GM23338 (cell line): ENCODE measurements around the gene CDH23. TPM values are rescaled to one million over a fixed set of nuclear protein-coding genes. Genes with fewer than 3 reads are reported as not detected.

Experiments used
- ATAC-seq: fragments of 200-7000 bp; cut with Tn5 transposase; 3 replicates; pipeline ENCODE4 v1.9.1; 2020
- DNase-seq: peaks from one replicate; pipeline ENCODE4 v3.0.0-alpha.2; 2015; ENCODE audit warnings: low spot score
- H2AFZ ChIP-seq: fragments of 200-600 bp; sonication (generic); 2 replicates; pipeline ENCODE4 v1.8.0; 2016; ENCODE audit warnings: antibody characterized with exemption, mild to moderate bottlenecking, moderate library complexity
- H3F3A ChIP-seq: fragments of 200-600 bp; sonication (generic); replicated peaks from 2 replicates; pipeline ENCODE4 v1.8.0; 2017; ENCODE audit warnings: antibody characterized with exemption, mixed run types, low read depth
- H3K27ac ChIP-seq: fragments of 200-600 bp; sonication (generic); 2 replicates; pipeline ENCODE4 v1.6.1; 2016; ENCODE audit warnings: low read depth
- H3K27me3 ChIP-seq: fragments of 200-600 bp; sonication (generic); 2 replicates; pipeline ENCODE4 v1.8.0; 2016; ENCODE audit warnings: mild to moderate bottlenecking, mixed run types, moderate library complexity; ENCODE audit not compliant: insufficient read depth
- H3K36me3 ChIP-seq: fragments of 200-600 bp; sonication (generic); 2 replicates; pipeline ENCODE4 v1.8.0; 2016; ENCODE audit warnings: mild to moderate bottlenecking; ENCODE audit not compliant: insufficient read depth
- H3K4me1 ChIP-seq: fragments of 200-600 bp; sonication (generic); 2 replicates; pipeline ENCODE4 v1.8.0; 2016; ENCODE audit warnings: mild to moderate bottlenecking, moderate library complexity; ENCODE audit not compliant: insufficient read depth
- H3K4me2 ChIP-seq: fragments of 200-600 bp; sonication (generic); 2 replicates; pipeline ENCODE4 v1.7.1; 2017; ENCODE audit warnings: mixed run types
- H3K4me3 ChIP-seq: fragments of 200-600 bp; sonication (generic); 2 replicates; pipeline ENCODE4 v1.6.1; 2016; ENCODE audit warnings: mixed run types
- H3K79me2 ChIP-seq: fragments of 200-600 bp; sonication (generic); replicated peaks from 2 replicates; pipeline ENCODE4 v1.8.0; 2017; ENCODE audit warnings: mild to moderate bottlenecking; ENCODE audit not compliant: insufficient read depth
- H3K9me2 ChIP-seq: fragments of 200-600 bp; sonication (generic); 2 replicates; pipeline ENCODE4 v1.8.0; 2017; ENCODE audit not compliant: insufficient read depth
- H4K20me1 ChIP-seq: fragments of 200-600 bp; sonication (generic); replicated peaks from 2 replicates; pipeline ENCODE4 v1.8.0; 2017; ENCODE audit warnings: mild to moderate bottlenecking; ENCODE audit not compliant: insufficient read depth
- H3K27ac Mint-ChIP-seq: 2 replicates; pipeline ENCODE4 v1.8.0; 2020; ENCODE audit warnings: inconsistent platforms, mild to moderate bottlenecking, moderate library complexity, mixed read lengths
- H3K27me3 Mint-ChIP-seq: 3 replicates; pipeline ENCODE4 v1.8.0; 2022; ENCODE audit warnings: low read depth, mild to moderate bottlenecking, moderate library complexity, mixed read lengths, inconsistent platforms; ENCODE audit not compliant: insufficient read depth, poor library complexity
- H3K36me3 Mint-ChIP-seq: 3 replicates; pipeline ENCODE4 v1.8.0; 2021; ENCODE audit warnings: low read depth, mild to moderate bottlenecking, inconsistent platforms, moderate library complexity, mixed read lengths
- H3K4me1 Mint-ChIP-seq: 3 replicates; pipeline ENCODE4 v1.8.0; 2020; ENCODE audit warnings: mild to moderate bottlenecking, inconsistent platforms, mixed read lengths
- H3K4me3 Mint-ChIP-seq: 3 replicates; pipeline ENCODE4 v1.8.0; 2021; ENCODE audit warnings: moderate library complexity, mild to moderate bottlenecking, inconsistent platforms, mixed read lengths
- H3K9me3 Mint-ChIP-seq: 3 replicates; pipeline ENCODE4 v1.8.0; 2020; ENCODE audit warnings: moderate library complexity, mild to moderate bottlenecking, inconsistent platforms, mixed read lengths
- CREB1 ChIP-seq: fragments of 250-450 bp; sonication (Bioruptor Pico); IDR thresholded peaks from 2 replicates; pipeline ENCODE4 v1.5.0; 2020; ENCODE audit warnings: low read depth, mild to moderate bottlenecking, moderate library complexity
- EZH2 ChIP-seq: fragments of 200-600 bp; sonication (generic); IDR thresholded peaks from one replicate; pipeline ENCODE4 v1.8.0; 2017; ENCODE audit warnings: antibody characterized with exemption, mild to moderate bottlenecking, low read depth; ENCODE audit not compliant: unreplicated experiment
- EZH2phosphoT487 ChIP-seq: fragments of 200-600 bp; sonication (generic); IDR thresholded peaks from one replicate; pipeline ENCODE4 v1.8.1; 2018; ENCODE audit warnings: antibody characterized with exemption; ENCODE audit not compliant: unreplicated experiment
- JUNB ChIP-seq: IDR thresholded peaks from one replicate; pipeline ENCODE4 v1.6.1; 2016; ENCODE audit warnings: antibody characterized with exemption; ENCODE audit not compliant: unreplicated experiment
- NANOG ChIP-seq: IDR thresholded peaks from 2 replicates; pipeline ENCODE4 v1.6.1; 2016; ENCODE audit warnings: antibody characterized with exemption, borderline replicate concordance
- POLR2AphosphoS5 ChIP-seq: IDR thresholded peaks from 2 replicates; pipeline ENCODE4 v1.6.1; 2016; ENCODE audit warnings: antibody characterized with exemption, low read depth
- ZNF114 ChIP-seq: fragments of 250-450 bp; sonication (Bioruptor Pico); IDR thresholded peaks from 2 replicates; pipeline ENCODE4 v1.5.0; 2020; ENCODE audit warnings: mild to moderate bottlenecking, moderate library complexity
- ZNF331 ChIP-seq: fragments of 250-450 bp; sonication (Bioruptor Pico); IDR thresholded peaks from 2 replicates; pipeline ENCODE4 v1.5.0; 2020; ENCODE audit warnings: low read depth, mild to moderate bottlenecking, moderate library complexity
- polyA plus RNA-seq: library from polyadenylated mRNA; unstranded; fragments of >200 nt; fragmentation: Nextera tagmentation; extraction: Ambion mirVana; gene quantifications from 2 replicates; pipeline ENCODE4 v1.2.1, GENCODE V29; 2016
- total RNA-seq: library from RNA; depleted of rRNA; stranded (reverse); fragments of >200 nt; shearing (Covaris generic); gene quantifications from 2 replicates; pipeline ENCODE4 v1.2.3, GENCODE V29; 2014
- TF ChIP-seq, protein P1 (sequence below): IDR thresholded peaks from one replicate; pipeline ENCODE4 v1.6.1; 2018; ENCODE audit warnings: antibody characterized with exemption; ENCODE audit not compliant: unreplicated experiment
- TF ChIP-seq, protein P2 (sequence below), 2 experiments: fragments of 200-600 bp in 1 of 2; sonication (generic) in 1 of 2; conservative IDR thresholded peaks; 2 replicates each; pipeline versions ENCODE4 v1.5.1 to v1.6.1; 2016 to 2017; ENCODE audit warnings: antibody characterized with exemption in 2 of 2, low read depth in 2 of 2, mild to moderate bottlenecking in 2 of 2, moderate library complexity in 1 of 2
- TF ChIP-seq, protein P3 (sequence below): fragments of 250-450 bp; sonication (Bioruptor Pico); IDR thresholded peaks from 2 replicates; pipeline ENCODE4 v1.5.0; 2020; ENCODE audit warnings: mild to moderate bottlenecking, moderate library complexity
- TF ChIP-seq, protein P4 (sequence below): IDR thresholded peaks from 2 replicates; pipeline ENCODE4 v1.6.1; 2016; ENCODE audit warnings: antibody characterized with exemption

The CDH23 gene
- total and polyA plus RNA-seq, 2 experiments from 2014 or later, result 0.95 to 4.3 TPM

DNA sequence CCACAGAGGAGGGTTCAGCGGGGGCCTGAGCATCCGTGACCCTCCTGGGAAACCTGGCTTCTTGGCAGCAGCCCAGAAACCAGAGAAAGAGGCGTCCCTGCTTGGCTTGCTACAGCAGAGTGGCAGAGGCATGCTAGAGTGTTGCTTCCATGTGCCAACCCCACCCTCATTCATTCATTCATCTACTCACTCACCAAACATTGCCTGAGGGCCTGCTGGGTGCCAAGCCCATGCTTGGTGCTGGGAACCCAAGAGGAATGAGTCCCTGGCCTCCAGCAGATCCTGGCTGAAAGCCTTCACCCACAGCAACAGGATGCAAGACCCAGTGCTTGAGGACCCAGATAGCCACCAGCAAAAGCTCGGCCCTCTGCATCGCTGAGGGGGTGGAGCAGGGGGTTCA lies 129.0 kb downstream of the CDH23 start:
- Histone ChIP-seq H3K9me2 (no peaks in the 10 kb centered on the region), H3K4me2 (no peak overlapping the region), H4K20me1 (no peaks in the 10 kb centered on the region), H3K36me3 (no peaks in the 10 kb centered on the region), H3K4me3 (no peak overlapping the region), H2AFZ (no peak overlapping the region), H3K27ac (no peak overlapping the region), H3K79me2 (no peaks in the 10 kb centered on the region), H3F3A (no peaks in the 10 kb centered on the region), H3K4me1 (peaks cover 12% of the 10 kb centered on the region; the same call in 1 of the 2 replicates), H3K27me3 (no peaks in the 10 kb centered on the region)
- Mint-ChIP-seq H3K27ac (no peak overlapping the region), H3K36me3 (no peaks in the 10 kb centered on the region), H3K4me3 (no peak overlapping the region), H3K9me3 (no peaks in the 10 kb centered on the region), H3K4me1 (peaks cover 38% of the 10 kb centered on the region), H3K27me3 (peaks cover 7% of the 10 kb centered on the region)
- TF ChIP-seq EZH2 (no peak), ZNF331 (no peak), POLR2AphosphoS5 (no peak), CREB1 (no peak), JUNB (no peak), EZH2phosphoT487 (no peak), ZNF114 (no peak), NANOG (no peak)
- TF ChIP-seq, protein P1, sequence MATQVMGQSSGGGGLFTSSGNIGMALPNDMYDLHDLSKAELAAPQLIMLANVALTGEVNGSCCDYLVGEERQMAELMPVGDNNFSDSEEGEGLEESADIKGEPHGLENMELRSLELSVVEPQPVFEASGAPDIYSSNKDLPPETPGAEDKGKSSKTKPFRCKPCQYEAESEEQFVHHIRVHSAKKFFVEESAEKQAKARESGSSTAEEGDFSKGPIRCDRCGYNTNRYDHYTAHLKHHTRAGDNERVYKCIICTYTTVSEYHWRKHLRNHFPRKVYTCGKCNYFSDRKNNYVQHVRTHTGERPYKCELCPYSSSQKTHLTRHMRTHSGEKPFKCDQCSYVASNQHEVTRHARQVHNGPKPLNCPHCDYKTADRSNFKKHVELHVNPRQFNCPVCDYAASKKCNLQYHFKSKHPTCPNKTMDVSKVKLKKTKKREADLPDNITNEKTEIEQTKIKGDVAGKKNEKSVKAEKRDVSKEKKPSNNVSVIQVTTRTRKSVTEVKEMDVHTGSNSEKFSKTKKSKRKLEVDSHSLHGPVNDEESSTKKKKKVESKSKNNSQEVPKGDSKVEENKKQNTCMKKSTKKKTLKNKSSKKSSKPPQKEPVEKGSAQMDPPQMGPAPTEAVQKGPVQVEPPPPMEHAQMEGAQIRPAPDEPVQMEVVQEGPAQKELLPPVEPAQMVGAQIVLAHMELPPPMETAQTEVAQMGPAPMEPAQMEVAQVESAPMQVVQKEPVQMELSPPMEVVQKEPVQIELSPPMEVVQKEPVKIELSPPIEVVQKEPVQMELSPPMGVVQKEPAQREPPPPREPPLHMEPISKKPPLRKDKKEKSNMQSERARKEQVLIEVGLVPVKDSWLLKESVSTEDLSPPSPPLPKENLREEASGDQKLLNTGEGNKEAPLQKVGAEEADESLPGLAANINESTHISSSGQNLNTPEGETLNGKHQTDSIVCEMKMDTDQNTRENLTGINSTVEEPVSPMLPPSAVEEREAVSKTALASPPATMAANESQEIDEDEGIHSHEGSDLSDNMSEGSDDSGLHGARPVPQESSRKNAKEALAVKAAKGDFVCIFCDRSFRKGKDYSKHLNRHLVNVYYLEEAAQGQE, result no peak
- TF ChIP-seq, protein P2, sequence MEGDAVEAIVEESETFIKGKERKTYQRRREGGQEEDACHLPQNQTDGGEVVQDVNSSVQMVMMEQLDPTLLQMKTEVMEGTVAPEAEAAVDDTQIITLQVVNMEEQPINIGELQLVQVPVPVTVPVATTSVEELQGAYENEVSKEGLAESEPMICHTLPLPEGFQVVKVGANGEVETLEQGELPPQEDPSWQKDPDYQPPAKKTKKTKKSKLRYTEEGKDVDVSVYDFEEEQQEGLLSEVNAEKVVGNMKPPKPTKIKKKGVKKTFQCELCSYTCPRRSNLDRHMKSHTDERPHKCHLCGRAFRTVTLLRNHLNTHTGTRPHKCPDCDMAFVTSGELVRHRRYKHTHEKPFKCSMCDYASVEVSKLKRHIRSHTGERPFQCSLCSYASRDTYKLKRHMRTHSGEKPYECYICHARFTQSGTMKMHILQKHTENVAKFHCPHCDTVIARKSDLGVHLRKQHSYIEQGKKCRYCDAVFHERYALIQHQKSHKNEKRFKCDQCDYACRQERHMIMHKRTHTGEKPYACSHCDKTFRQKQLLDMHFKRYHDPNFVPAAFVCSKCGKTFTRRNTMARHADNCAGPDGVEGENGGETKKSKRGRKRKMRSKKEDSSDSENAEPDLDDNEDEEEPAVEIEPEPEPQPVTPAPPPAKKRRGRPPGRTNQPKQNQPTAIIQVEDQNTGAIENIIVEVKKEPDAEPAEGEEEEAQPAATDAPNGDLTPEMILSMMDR (conservative IDR thresholded peaks at IDR 0.05; ENCODE audit: low read depth in 2 of 2), result no peak
- TF ChIP-seq, protein P3, sequence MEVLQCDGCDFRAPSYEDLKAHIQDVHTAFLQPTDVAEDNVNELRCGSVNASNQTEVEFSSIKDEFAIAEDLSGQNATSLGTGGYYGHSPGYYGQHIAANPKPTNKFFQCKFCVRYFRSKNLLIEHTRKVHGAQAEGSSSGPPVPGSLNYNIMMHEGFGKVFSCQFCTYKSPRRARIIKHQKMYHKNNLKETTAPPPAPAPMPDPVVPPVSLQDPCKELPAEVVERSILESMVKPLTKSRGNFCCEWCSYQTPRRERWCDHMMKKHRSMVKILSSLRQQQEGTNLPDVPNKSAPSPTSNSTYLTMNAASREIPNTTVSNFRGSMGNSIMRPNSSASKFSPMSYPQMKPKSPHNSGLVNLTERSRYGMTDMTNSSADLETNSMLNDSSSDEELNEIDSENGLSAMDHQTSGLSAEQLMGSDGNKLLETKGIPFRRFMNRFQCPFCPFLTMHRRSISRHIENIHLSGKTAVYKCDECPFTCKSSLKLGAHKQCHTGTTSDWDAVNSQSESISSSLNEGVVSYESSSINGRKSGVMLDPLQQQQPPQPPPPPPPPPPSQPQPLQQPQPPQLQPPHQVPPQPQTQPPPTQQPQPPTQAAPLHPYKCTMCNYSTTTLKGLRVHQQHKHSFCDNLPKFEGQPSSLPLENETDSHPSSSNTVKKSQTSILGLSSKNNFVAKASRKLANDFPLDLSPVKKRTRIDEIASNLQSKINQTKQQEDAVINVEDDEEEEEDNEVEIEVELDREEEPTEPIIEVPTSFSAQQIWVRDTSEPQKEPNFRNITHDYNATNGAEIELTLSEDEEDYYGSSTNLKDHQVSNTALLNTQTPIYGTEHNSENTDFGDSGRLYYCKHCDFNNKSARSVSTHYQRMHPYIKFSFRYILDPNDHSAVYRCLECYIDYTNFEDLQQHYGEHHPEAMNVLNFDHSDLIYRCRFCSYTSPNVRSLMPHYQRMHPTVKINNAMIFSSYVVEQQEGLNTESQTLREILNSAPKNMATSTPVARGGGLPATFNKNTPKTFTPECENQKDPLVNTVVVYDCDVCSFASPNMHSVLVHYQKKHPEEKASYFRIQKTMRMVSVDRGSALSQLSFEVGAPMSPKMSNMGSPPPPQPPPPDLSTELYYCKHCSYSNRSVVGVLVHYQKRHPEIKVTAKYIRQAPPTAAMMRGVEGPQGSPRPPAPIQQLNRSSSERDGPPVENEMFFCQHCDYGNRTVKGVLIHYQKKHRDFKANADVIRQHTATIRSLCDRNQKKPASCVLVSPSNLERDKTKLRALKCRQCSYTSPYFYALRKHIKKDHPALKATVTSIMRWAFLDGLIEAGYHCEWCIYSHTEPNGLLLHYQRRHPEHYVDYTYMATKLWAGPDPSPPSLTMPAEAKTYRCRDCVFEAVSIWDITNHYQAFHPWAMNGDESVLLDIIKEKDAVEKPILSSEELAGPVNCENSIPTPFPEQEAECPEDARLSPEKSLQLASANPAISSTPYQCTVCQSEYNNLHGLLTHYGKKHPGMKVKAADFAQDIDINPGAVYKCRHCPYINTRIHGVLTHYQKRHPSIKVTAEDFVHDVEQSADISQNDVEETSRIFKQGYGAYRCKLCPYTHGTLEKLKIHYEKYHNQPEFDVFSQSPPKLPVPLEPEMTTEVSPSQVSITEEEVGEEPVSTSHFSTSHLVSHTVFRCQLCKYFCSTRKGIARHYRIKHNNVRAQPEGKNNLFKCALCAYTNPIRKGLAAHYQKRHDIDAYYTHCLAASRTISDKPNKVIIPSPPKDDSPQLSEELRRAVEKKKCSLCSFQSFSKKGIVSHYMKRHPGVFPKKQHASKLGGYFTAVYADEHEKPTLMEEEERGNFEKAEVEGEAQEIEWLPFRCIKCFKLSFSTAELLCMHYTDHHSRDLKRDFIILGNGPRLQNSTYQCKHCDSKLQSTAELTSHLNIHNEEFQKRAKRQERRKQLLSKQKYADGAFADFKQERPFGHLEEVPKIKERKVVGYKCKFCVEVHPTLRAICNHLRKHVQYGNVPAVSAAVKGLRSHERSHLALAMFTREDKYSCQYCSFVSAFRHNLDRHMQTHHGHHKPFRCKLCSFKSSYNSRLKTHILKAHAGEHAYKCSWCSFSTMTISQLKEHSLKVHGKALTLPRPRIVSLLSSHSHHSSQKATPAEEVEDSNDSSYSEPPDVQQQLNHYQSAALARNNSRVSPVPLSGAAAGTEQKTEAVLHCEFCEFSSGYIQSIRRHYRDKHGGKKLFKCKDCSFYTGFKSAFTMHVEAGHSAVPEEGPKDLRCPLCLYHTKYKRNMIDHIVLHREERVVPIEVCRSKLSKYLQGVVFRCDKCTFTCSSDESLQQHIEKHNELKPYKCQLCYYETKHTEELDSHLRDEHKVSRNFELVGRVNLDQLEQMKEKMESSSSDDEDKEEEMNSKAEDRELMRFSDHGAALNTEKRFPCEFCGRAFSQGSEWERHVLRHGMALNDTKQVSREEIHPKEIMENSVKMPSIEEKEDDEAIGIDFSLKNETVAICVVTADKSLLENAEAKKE (CRISPR knock-in tag), result no peak
- TF ChIP-seq, protein P4, sequence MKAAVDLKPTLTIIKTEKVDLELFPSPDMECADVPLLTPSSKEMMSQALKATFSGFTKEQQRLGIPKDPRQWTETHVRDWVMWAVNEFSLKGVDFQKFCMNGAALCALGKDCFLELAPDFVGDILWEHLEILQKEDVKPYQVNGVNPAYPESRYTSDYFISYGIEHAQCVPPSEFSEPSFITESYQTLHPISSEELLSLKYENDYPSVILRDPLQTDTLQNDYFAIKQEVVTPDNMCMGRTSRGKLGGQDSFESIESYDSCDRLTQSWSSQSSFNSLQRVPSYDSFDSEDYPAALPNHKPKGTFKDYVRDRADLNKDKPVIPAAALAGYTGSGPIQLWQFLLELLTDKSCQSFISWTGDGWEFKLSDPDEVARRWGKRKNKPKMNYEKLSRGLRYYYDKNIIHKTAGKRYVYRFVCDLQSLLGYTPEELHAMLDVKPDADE, result no peak
- ATAC-seq (no peak), DNase-seq (no peak)
